HepG2 (cell line): ENCODE measurements around the gene GPC6. TPM values are rescaled to one million over a fixed set of nuclear protein-coding genes. Genes with fewer than 3 reads are reported as not detected.

Experiments used
- ATAC-seq: fragments of 200-7000 bp; cut with Tn5 transposase; 3 replicates; pipeline ENCODE4 v1.9.1; 2020; ENCODE audit warnings: mild to moderate bottlenecking, moderate library complexity
- BruUV-seq: library from RNA; stranded (reverse); fragments of 400-500 nt; replicated peaks from 2 replicates; lab custom pipeline; 2021; lab: Mats Ljungman, UMichigan
- CTCF ChIA-PET: fragments of 300-600 bp; formaldehyde crosslinking; extraction: SDS; loops from one replicate; lab custom pipeline; 2021; ENCODE audit warnings: low total read pairs, inconsistent platforms, low intra/inter-chr PET ratio; lab: Yijun Ruan, JAX
- POLR2A ChIA-PET: fragments of 350-600 bp; sonication (Branson Sonifier 250); formaldehyde crosslinking; loops from one replicate; lab custom pipeline; 2020; ENCODE audit warnings: antibody characterized with exemption, inconsistent platforms; lab: Yijun Ruan, JAX
- DNase-seq: peaks from one replicate; pipeline ENCODE4 v3.0.0-alpha.2; 2015; ENCODE audit warnings: low spot score
- FAIRE-seq: peaks from 3 replicates; lab custom pipeline; 2011; peaks lifted over from hg19 to GRCh38; lab: Jason Lieb, UNC
- H2AFZ ChIP-seq: one replicate; pipeline ENCODE4 v1.6.1; 2011; ENCODE audit warnings: low read length, inconsistent platforms
- H3K27ac ChIP-seq: fragments of 300-600 bp; 3 replicates; pipeline ENCODE4 v1.8.0; 2011; ENCODE audit warnings: mixed run types, mild to moderate bottlenecking, mixed read lengths, low read length, inconsistent platforms; ENCODE audit not compliant: insufficient read depth; ENCODE audit errors: extremely low read length
- H3K27me3 ChIP-seq, 2 experiments: fragments of 200-600 bp in 1 of 2; 2 replicates in 1 of 2; 3 replicates in 1 of 2; pipeline versions ENCODE4 v1.6.0 to v1.8.0; 2011; ENCODE audit warnings: low read length in 2 of 2, mild to moderate bottlenecking in 2 of 2, moderate library complexity in 2 of 2, inconsistent platforms in 1 of 2; ENCODE audit not compliant: insufficient read depth in 2 of 2, control insufficient read depth in 1 of 2
- H3K36me3 ChIP-seq, 2 experiments: fragments of 200-600 bp in 1 of 2; replicated peaks in 1 of 2; 2 replicates in 1 of 2; 3 replicates in 1 of 2; pipeline versions ENCODE4 v1.5.1 to v1.8.0; 2011; ENCODE audit warnings: low read length in 2 of 2, inconsistent platforms in 1 of 2; ENCODE audit not compliant: insufficient read depth in 2 of 2, control insufficient read depth in 1 of 2
- H3K4me1 ChIP-seq: 2 replicates; pipeline ENCODE4 v1.5.1; 2012; ENCODE audit warnings: low read length, inconsistent platforms; ENCODE audit not compliant: insufficient read depth
- H3K4me2 ChIP-seq: 2 replicates; pipeline ENCODE4 v1.6.0; 2011; ENCODE audit warnings: low read depth, low read length, inconsistent platforms
- H3K4me3 ChIP-seq, 3 experiments: fragments of 200-600 bp in 1 of 3; sonication (generic), shearing (Covaris generic) in 1 of 3; replicated peaks in 1 of 3; 2 replicates each; pipeline ENCODE4 v1.5.1; 2011 to 2016; ENCODE audit warnings: low read length in 3 of 3, inconsistent platforms in 2 of 3, low read depth in 2 of 3, mild to moderate bottlenecking in 2 of 3, control low read depth in 1 of 3, mixed read lengths in 1 of 3; ENCODE audit not compliant: insufficient read depth in 1 of 3
- H3K79me2 ChIP-seq: one replicate; pipeline ENCODE4 v1.6.1; 2011; ENCODE audit warnings: low read length, inconsistent platforms; ENCODE audit not compliant: insufficient read depth
- H3K9ac ChIP-seq: 2 replicates; pipeline ENCODE4 v1.6.0; 2011; ENCODE audit warnings: mild to moderate bottlenecking, low read depth, low read length, inconsistent platforms; ENCODE audit not compliant: insufficient read depth
- H3K9me3 ChIP-seq: 2 replicates; pipeline ENCODE4 v1.5.1; 2012; ENCODE audit warnings: mild to moderate bottlenecking, low read length
- H4K20me1 ChIP-seq: 2 replicates; pipeline ENCODE4 v1.6.0; 2011; ENCODE audit warnings: inconsistent platforms, mild to moderate bottlenecking, low read length, moderate library complexity; ENCODE audit not compliant: insufficient read depth
- MAFF ChIP-seq: IDR thresholded peaks from 2 replicates; pipeline ENCODE4 v1.6.1; 2011; ENCODE audit warnings: low read depth, low read length, improper control_type of control experiment
- NCOA2 ChIP-seq: sonication (generic); formaldehyde crosslinking; IDR thresholded peaks from 2 replicates; pipeline ENCODE4 v1.8.0; 2022; ENCODE audit warnings: inconsistent platforms
- TOE1 ChIP-seq: sonication (generic); formaldehyde crosslinking; IDR thresholded peaks from 2 replicates; pipeline ENCODE4 v1.4.0; 2020; ENCODE audit warnings: mild to moderate bottlenecking, missing genetic modification reagents
- ZFP41 ChIP-seq: sonication (generic); formaldehyde crosslinking; IDR thresholded peaks from 2 replicates; pipeline ENCODE4 v1.4.0; 2020; ENCODE audit warnings: mild to moderate bottlenecking, missing genetic modification reagents, borderline replicate concordance
- ZNF235 ChIP-seq: sonication (generic); formaldehyde crosslinking; IDR thresholded peaks from 2 replicates; pipeline ENCODE4 v1.8.1; 2023; ENCODE audit warnings: mild to moderate bottlenecking, missing genetic modification reagents, borderline replicate concordance
- ZNF660 ChIP-seq: sonication (generic); formaldehyde crosslinking; IDR thresholded peaks from 2 replicates; pipeline ENCODE4 v1.5.1; 2020; ENCODE audit warnings: mild to moderate bottlenecking, low read depth, missing genetic modification reagents, borderline replicate concordance
- WGBS: methylation state at CpG from one replicate; pipeline ENCODE4 v1.1.6; 2017; ENCODE audit warnings: low lambda C conversion rate; 5-methylcytosine and 5-hydroxymethylcytosine counted together
- in situ Hi-C: cut with HindIII; loops from 2 replicates; pipeline ENCODE4 v1.10.0; 2017; ENCODE audit warnings: low pct_unique_long_range_greater_than_20kb; ENCODE audit not compliant: extremely low pct_ligation_motif_present
- intact Hi-C: fragments of 100-400 bp; cut with micrococcal nuclease; formaldehyde crosslinking; loops from one replicate; pipeline ENCODE4 v1.10.0; 2022; ENCODE audit not compliant: unreplicated experiment
- polyA plus RNA-seq, 8 experiments: library from polyadenylated mRNA; depleted of rRNA in 3 of 8; stranded (reverse) in 7 of 8; unstranded in 1 of 8; fragments of >200 nt; fragmentation: Illumina TruSeq in 4 of 8; extraction: Trizol in 4 of 8; gene quantifications; 2 replicates each; pipeline versions ENCODE4 v1.2.1 to v1.2.3, GENCODE V29; 2011 to 2016; ENCODE audit warnings: low read depth in 4 of 8, missing spikeins in 1 of 8, mixed read lengths in 1 of 8; ENCODE audit not compliant: insufficient read depth in 1 of 8
- total RNA-seq, 5 experiments: library from RNA; depleted of rRNA; stranded (reverse); fragments of >200 nt; fragmentation: Illumina TruSeq; extraction: Trizol; gene quantifications; 2 replicates each; pipeline ENCODE4 v1.2.3, GENCODE V29; 2016; ENCODE audit warnings: low read depth in 1 of 5
- TF ChIP-seq, protein P1 (sequence below): sonication (generic); formaldehyde crosslinking; IDR thresholded peaks from 2 replicates; pipeline ENCODE4 v1.8.0; 2022; ENCODE audit warnings: mild to moderate bottlenecking, missing genetic modification reagents, moderate library complexity
- TF ChIP-seq, protein P2 (sequence below): sonication (generic); formaldehyde crosslinking; IDR thresholded peaks from 2 replicates; pipeline ENCODE4 v1.5.0; 2020; ENCODE audit warnings: mild to moderate bottlenecking, missing genetic modification reagents

The GPC6 gene
- total and polyA plus RNA-seq, 2 of the 13 experiments (the other 11 are each of a cell fraction or from before 2014, with no cell fraction given): 24.5 to 33.9 TPM

DNA sequence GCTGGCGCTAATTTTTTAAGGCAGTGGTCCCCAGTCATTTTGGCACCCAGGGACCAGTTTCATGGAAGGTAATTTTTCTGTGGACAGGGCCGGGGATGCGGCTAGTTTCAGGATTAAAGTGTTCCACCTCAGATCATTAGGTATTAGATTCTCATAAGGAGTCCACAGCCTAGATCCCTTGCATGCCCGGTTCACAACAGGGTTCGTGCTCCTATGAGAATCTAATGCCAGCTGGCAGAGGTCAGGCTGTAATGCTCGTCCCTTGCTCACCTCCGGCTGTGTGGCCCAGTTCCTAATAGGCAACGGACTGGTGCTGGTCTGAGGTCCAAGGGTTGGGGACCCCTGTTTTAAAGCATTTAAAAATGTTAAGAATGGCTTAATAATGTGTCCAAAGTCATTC is 54.1 kb downstream of the GPC6 start:
- Histone ChIP-seq H2AFZ (no peak overlapping the region), H3K4me2 (no peak overlapping the region), H3K9ac (no peak overlapping the region), H3K36me3 (no peaks in the 10 kb centered on the region), H3K9me3 (no peaks in the 10 kb centered on the region), H3K79me2 (peaks cover 12% of the 10 kb centered on the region), H3K27me3 (no peaks in the 10 kb centered on the region), H3K27ac (no peak overlapping the region), H4K20me1 (no peaks in the 10 kb centered on the region), H3K4me3 (no peak overlapping the region), H3K4me1 (no peaks in the 10 kb centered on the region)
- intact Hi-C loops (no loop called here), in situ Hi-C loops (no loop called here)
- FAIRE-seq (no peak), ATAC-seq (no peak), DNase-seq (no peak)
- no TSS peak for BruUV-seq
- TF ChIP-seq ZNF235 (no peak), NCOA2 (no peak), ZFP41 (CRISPR knock-in tag) (no peak), TOE1 (no peak), ZNF660 (CRISPR knock-in tag) (no peak), MAFF (no peak)
- TF ChIP-seq, protein P1, sequence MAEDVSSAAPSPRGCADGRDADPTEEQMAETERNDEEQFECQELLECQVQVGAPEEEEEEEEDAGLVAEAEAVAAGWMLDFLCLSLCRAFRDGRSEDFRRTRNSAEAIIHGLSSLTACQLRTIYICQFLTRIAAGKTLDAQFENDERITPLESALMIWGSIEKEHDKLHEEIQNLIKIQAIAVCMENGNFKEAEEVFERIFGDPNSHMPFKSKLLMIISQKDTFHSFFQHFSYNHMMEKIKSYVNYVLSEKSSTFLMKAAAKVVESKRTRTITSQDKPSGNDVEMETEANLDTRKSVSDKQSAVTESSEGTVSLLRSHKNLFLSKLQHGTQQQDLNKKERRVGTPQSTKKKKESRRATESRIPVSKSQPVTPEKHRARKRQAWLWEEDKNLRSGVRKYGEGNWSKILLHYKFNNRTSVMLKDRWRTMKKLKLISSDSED (CRISPR knock-in tag): no peak
- TF ChIP-seq, protein P2, sequence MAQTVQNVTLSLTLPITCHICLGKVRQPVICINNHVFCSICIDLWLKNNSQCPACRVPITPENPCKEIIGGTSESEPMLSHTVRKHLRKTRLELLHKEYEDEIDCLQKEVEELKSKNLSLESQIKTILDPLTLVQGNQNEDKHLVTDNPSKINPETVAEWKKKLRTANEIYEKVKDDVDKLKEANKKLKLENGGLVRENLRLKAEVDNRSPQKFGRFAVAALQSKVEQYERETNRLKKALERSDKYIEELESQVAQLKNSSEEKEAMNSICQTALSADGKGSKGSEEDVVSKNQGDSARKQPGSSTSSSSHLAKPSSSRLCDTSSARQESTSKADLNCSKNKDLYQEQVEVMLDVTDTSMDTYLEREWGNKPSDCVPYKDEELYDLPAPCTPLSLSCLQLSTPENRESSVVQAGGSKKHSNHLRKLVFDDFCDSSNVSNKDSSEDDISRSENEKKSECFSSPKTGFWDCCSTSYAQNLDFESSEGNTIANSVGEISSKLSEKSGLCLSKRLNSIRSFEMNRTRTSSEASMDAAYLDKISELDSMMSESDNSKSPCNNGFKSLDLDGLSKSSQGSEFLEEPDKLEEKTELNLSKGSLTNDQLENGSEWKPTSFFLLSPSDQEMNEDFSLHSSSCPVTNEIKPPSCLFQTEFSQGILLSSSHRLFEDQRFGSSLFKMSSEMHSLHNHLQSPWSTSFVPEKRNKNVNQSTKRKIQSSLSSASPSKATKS (CRISPR knock-in tag): no peak
- POLR2A ChIA-PET: no interaction called here
- 98% methylated on average over 7 of the region's 8 CpGs for WGBS
- CTCF ChIA-PET: no interaction called here
